Activated B cell treated with CpG ODN at 0.5 μM for 24 hours (primary cell): ENCODE measurements around the gene SOCS2. TPM values are rescaled to one million over a fixed set of nuclear protein-coding genes. Genes with fewer than 3 reads are reported as not detected.
A peak's percentile ranks its signal among the peaks of the same experiment; 100 is the strongest.

Experiments
- ATAC-seq: fragments of 200-7000 bp; cut with Tn5 transposase; one replicate; pipeline ENCODE4 v1.10.0; 2021; ENCODE audit warnings: low read depth, mild to moderate bottlenecking, moderate library complexity
- CTCF ChIA-PET: fragments of 350-600 bp; sonication (Branson Sonifier 250); formaldehyde crosslinking; loops from one replicate; lab custom pipeline; 2021; ENCODE audit warnings: antibody characterized with exemption; lab: Charles Lee
- POLR2A ChIA-PET: fragments of 350-600 bp; sonication (Branson Sonifier 250); formaldehyde crosslinking; loops from one replicate; lab custom pipeline; 2021; ENCODE audit warnings: antibody characterized with exemption; lab: Charles Lee
- DNase-seq: peaks from one replicate; pipeline ENCODE4 v3.0.0; 2022
- H3K27ac Mint-ChIP-seq: one replicate; pipeline ENCODE4 v1.8.0; 2020; ENCODE audit warnings: mixed read lengths
- H3K27me3 Mint-ChIP-seq: one replicate; pipeline ENCODE4 v1.8.0; 2021; ENCODE audit warnings: mixed read lengths
- H3K36me3 Mint-ChIP-seq: one replicate; pipeline ENCODE4 v1.8.0; 2021; ENCODE audit warnings: low read depth, mixed read lengths
- H3K4me1 Mint-ChIP-seq: one replicate; pipeline ENCODE4 v1.8.0; 2021; ENCODE audit warnings: mixed read lengths
- H3K4me3 Mint-ChIP-seq: one replicate; pipeline ENCODE4 v1.8.0; 2020; ENCODE audit warnings: mild to moderate bottlenecking, mixed read lengths
- H3K9me3 Mint-ChIP-seq: one replicate; pipeline ENCODE4 v1.8.0; 2020; ENCODE audit warnings: mixed read lengths
- intact Hi-C: fragments of 100-400 bp; cut with micrococcal nuclease; formaldehyde crosslinking; loops from one replicate; pipeline ENCODE4 v1.15.1; 2024
- total RNA-seq: library from RNA; stranded (reverse); gene quantifications from 2 replicates; pipeline ENCODE4 v1.2.3, GENCODE V29; 2022
- TF ChIP-seq, protein P1 (sequence below): fragments of 200-600 bp; IDR thresholded peaks from one replicate; pipeline ENCODE4 v1.8.0; 2022; ENCODE audit warnings: antibody characterized with exemption, mild to moderate bottlenecking

The SOCS2 gene
- total RNA-seq, 1 donor from 2014 or later = 2.8 TPM

- peaks cover 17% of the 10 kb centered on the region for H3K4me1 Mint-ChIP-seq
- H3K9me3 Mint-ChIP-seq = no peaks in the 10 kb centered on the region
- TF ChIP-seq, protein P1, sequence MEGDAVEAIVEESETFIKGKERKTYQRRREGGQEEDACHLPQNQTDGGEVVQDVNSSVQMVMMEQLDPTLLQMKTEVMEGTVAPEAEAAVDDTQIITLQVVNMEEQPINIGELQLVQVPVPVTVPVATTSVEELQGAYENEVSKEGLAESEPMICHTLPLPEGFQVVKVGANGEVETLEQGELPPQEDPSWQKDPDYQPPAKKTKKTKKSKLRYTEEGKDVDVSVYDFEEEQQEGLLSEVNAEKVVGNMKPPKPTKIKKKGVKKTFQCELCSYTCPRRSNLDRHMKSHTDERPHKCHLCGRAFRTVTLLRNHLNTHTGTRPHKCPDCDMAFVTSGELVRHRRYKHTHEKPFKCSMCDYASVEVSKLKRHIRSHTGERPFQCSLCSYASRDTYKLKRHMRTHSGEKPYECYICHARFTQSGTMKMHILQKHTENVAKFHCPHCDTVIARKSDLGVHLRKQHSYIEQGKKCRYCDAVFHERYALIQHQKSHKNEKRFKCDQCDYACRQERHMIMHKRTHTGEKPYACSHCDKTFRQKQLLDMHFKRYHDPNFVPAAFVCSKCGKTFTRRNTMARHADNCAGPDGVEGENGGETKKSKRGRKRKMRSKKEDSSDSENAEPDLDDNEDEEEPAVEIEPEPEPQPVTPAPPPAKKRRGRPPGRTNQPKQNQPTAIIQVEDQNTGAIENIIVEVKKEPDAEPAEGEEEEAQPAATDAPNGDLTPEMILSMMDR = no peak
- ChIA-PET CTCF (interaction anchor here (1.2 to 5.4 kb wide), 2 partner anchors 68 to 530 kb away, joined by 3 to 135 read pairs; no protein-coding TSS in a partner anchor), POLR2A (interaction anchor here (1.4 to 1.5 kb wide), 2 partner anchors 105 kb away, joined by 7 to 8 read pairs; partner anchors contain the start of gene CRADD)
- H3K4me3 Mint-ChIP-seq = peak overlapping the region; percentile 75
- no peak overlapping the region for H3K27ac Mint-ChIP-seq
- peak; percentile 11 for ATAC-seq
- intact Hi-C loops = loop anchor here (5.0 to 10.0 kb wide), 4 partner anchors 149 to 1209 kb away; no protein-coding TSS in a partner anchor
- peaks cover 32% of the 10 kb centered on the region for H3K27me3 Mint-ChIP-seq
- DNase-seq = peak; percentile 49
- H3K36me3 Mint-ChIP-seq = no peaks in the 10 kb centered on the region
Observed at GRCh38 chr12:93571365-93571924, 1.0 kb upstream of the SOCS2 start.

GRCh38 chr12:93572712-93573551, 457 bp downstream of the SOCS2 start:
- DNase-seq (peak; percentile 43), ATAC-seq (peak; percentile 11)
- intact Hi-C loops = loop anchor here (2.0 to 10.0 kb wide), 6 partner anchors 52 to 1211 kb away; partner anchors contain the start of gene NUDT4
- no peaks in the 10 kb centered on the region for H3K9me3 Mint-ChIP-seq
- TF ChIP-seq, protein P1 = no peak
- H3K4me1 Mint-ChIP-seq = peaks cover 17% of the 10 kb centered on the region
- no peak overlapping the region for H3K27ac Mint-ChIP-seq
- no peaks in the 10 kb centered on the region for H3K36me3 Mint-ChIP-seq
- ChIA-PET POLR2A (interaction anchor here (0.6 to 1.6 kb wide), 6 partner anchors 104 to 976 kb away, joined by 3 to 7 read pairs (median 4); partner anchors contain the start of gene CRADD), CTCF (interaction anchor here (0.7 to 4.1 kb wide), 3 partner anchors 71 to 529 kb away, joined by 3 to 33 read pairs (median 9); no protein-coding TSS in a partner anchor)
- H3K27me3 Mint-ChIP-seq = peaks cover 43% of the 10 kb centered on the region
- H3K4me3 Mint-ChIP-seq = peak overlapping the region; percentile 84

DNA sequence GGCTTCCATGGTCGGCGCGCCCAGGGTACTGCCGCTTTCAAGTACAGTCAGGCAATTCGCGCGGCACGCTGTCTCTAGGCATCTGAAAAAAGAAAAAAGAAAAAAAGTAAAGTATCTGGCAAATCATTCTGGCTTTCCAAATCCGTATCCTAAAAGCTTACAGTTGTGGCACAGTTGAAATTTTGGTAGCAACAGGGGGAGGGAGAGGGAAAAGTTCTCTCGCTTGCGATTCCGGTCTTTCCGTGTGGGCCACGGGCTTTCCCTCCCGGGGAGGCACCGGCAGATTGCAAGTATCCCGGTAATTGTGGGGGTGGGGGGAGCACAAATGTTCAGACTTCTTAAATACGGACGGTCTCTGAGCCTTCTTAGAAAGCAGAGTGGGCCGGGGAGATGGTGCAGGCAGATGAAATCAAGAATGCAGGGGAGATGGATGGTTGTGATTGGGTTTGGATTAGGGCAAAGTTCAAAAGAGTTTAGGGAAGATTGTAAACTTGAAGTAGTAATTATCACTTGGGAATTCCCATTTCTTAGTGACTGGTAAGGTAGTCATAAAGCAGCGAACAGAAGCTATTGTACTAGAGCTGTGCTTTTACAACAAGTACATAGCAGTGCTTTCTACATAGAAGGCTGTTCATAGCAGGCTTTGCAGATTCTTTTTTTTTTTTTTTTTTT, 1.2 kb downstream of the SOCS2 start:
- H3K9me3 Mint-ChIP-seq = no peaks in the 10 kb centered on the region
- H3K27ac Mint-ChIP-seq = no peak overlapping the region
- H3K4me3 Mint-ChIP-seq = peak overlapping the region; percentile 32
- CTCF ChIA-PET = interaction anchor here (1.7 to 4.1 kb wide), 2 partner anchors 71 to 528 kb away, joined by 9 to 33 read pairs; no protein-coding TSS in a partner anchor
- TF ChIP-seq, protein P1 = no peak
- DNase-seq = no peak
- ATAC-seq = no peak
- intact Hi-C loops = loop anchor here (1.0 to 10.0 kb wide), 7 partner anchors 18 to 1211 kb away; partner anchors contain the start of gene NUDT4
- POLR2A ChIA-PET = interaction anchor here (0.6 to 1.6 kb wide), 4 partner anchors 11 to 560 kb away, joined by 3 to 13 read pairs (median 4); partner anchors contain the start of gene CRADD
- no peaks in the 10 kb centered on the region for H3K36me3 Mint-ChIP-seq
- peaks cover 48% of the 10 kb centered on the region for H3K27me3 Mint-ChIP-seq
- H3K4me1 Mint-ChIP-seq = peaks cover 17% of the 10 kb centered on the region

DNA sequence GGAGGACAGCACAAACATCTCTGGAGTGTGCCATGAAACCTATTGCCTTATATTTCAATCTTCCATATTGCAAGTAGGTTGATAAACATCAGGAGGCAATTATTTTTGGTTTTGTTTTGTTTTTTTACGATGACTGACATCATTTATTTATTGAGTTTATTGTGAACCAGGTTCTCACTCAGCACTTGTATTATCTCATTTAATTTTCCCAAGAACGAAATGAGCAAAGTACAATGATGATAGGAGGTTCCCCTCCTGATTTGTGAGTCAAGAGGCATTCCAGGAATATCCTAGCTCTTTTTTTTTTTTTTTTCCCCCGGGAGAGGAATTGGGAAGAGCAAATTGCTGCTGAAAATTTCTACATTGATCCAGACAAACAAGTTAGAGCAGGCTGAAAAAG, 4.7 kb downstream of the SOCS2 start:
- H3K4me3 Mint-ChIP-seq = no peak overlapping the region
- intact Hi-C loops = loop anchor here (10.0 kb wide), 1 partner anchor 688 kb away; no protein-coding TSS in a partner anchor
- H3K36me3 Mint-ChIP-seq = no peaks in the 10 kb centered on the region
- no peak for ATAC-seq
- peaks cover 53% of the 10 kb centered on the region for H3K27me3 Mint-ChIP-seq
- TF ChIP-seq, protein P1 = no peak
- H3K27ac Mint-ChIP-seq = no peak overlapping the region
- DNase-seq = no peak
- H3K4me1 Mint-ChIP-seq = peaks cover 16% of the 10 kb centered on the region
- no peaks in the 10 kb centered on the region for H3K9me3 Mint-ChIP-seq
- CTCF ChIA-PET = no interaction called here
- POLR2A ChIA-PET = no interaction called here
